Activated B cell treated with CpG ODN at 0.5 μM for 24 hours (primary cell): Measurements from ENCODE around the gene MAGEF1. TPM values are rescaled to one million over a fixed set of nuclear protein-coding genes. Genes with fewer than 3 reads are reported as not detected.
A peak's percentile ranks its signal among the peaks of the same experiment; 100 is the strongest.

Source experiments
- ATAC-seq: fragments of 200-7000 bp; cut with Tn5 transposase; one replicate; pipeline ENCODE4 v1.10.0; 2021; ENCODE audit warnings: low read depth, mild to moderate bottlenecking, moderate library complexity
- CTCF ChIA-PET: fragments of 350-600 bp; sonication (Branson Sonifier 250); formaldehyde crosslinking; loops from one replicate; lab custom pipeline; 2021; ENCODE audit warnings: antibody characterized with exemption; lab: Charles Lee
- POLR2A ChIA-PET: fragments of 350-600 bp; sonication (Branson Sonifier 250); formaldehyde crosslinking; loops from one replicate; lab custom pipeline; 2021; ENCODE audit warnings: antibody characterized with exemption; lab: Charles Lee
- DNase-seq: peaks from one replicate; pipeline ENCODE4 v3.0.0; 2022
- H3K27ac Mint-ChIP-seq: one replicate; pipeline ENCODE4 v1.8.0; 2020; ENCODE audit warnings: mixed read lengths
- H3K27me3 Mint-ChIP-seq: one replicate; pipeline ENCODE4 v1.8.0; 2021; ENCODE audit warnings: mixed read lengths
- H3K36me3 Mint-ChIP-seq: one replicate; pipeline ENCODE4 v1.8.0; 2021; ENCODE audit warnings: low read depth, mixed read lengths
- H3K4me1 Mint-ChIP-seq: one replicate; pipeline ENCODE4 v1.8.0; 2021; ENCODE audit warnings: mixed read lengths
- H3K4me3 Mint-ChIP-seq: one replicate; pipeline ENCODE4 v1.8.0; 2020; ENCODE audit warnings: mild to moderate bottlenecking, mixed read lengths
- H3K9me3 Mint-ChIP-seq: one replicate; pipeline ENCODE4 v1.8.0; 2020; ENCODE audit warnings: mixed read lengths
- CTCF ChIP-seq: fragments of 200-600 bp; IDR thresholded peaks from one replicate; pipeline ENCODE4 v1.8.0; 2022; ENCODE audit warnings: antibody characterized with exemption, mild to moderate bottlenecking
- intact Hi-C: fragments of 100-400 bp; cut with micrococcal nuclease; formaldehyde crosslinking; loops from one replicate; pipeline ENCODE4 v1.15.1; 2024
- total RNA-seq: library from RNA; stranded (reverse); gene quantifications from 2 replicates; pipeline ENCODE4 v1.2.3, GENCODE V29; 2022

Gene MAGEF1
- total RNA-seq, 1 donor from 2014 or later, result 18.5 TPM

DNA sequence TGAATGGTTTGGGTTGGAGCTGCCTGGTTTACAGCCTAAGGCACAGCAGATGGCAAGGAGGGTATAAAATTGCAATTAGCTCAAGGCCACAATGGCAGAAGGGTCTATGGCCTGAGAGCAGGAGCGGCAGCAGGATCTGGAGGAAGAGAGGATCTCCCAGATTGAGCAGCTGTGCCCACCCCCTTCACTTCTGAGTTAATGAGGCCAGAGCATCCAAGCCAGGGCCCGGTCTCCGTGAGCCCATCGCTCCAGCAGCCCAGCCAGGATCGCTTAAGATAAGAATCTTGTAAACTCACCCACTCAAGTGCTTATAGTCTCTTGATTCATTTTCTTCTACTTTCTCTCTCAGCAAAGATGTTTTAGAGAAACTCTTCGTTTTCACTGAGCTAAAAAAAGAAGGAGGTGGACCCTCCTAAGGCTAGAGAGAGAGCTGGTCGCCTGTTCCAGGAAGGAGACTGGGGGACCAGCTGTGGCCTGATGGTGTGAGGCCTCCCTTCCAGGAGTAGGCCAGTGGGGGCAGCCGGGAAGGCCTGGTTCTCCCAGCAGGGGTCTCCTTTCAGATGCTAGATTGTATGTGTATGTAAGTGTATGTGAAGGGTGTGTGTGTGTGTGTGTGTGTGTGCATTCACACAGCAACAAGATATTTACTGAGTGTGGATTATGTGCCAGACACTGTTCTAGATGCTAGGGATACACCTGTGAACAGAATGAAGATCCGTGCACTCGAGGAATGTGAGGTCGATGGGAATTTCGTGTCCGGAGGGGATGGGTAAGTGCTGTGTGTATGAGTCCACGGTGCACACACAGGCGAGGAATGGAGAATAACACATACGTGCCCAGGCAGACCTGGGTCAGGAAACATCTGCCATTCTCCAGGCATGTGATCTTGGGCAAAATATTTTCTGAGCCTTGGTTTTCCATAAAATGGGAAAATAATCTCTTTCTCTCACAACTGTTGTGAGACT, 18.6 kb downstream of the MAGEF1 start:
- H3K9me3 Mint-ChIP-seq, result no peaks in the 10 kb centered on the region
- no peaks in the 10 kb centered on the region for H3K27me3 Mint-ChIP-seq
- H3K36me3 Mint-ChIP-seq, result no peaks in the 10 kb centered on the region
- ChIA-PET CTCF (interaction anchor here (2.6 kb wide), 1 partner anchor 132 kb away, joined by 7 read pairs; the partner anchor contains the start of gene EPHB3), POLR2A (no interaction called here)
- no peak overlapping the region for H3K27ac Mint-ChIP-seq
- peaks cover 37% of the 10 kb centered on the region for H3K4me1 Mint-ChIP-seq
- intact Hi-C loops, result no loop called here
- no peak for TF ChIP-seq CTCF
- no peak for ATAC-seq
- no peak overlapping the region for H3K4me3 Mint-ChIP-seq
- DNase-seq, result no peak

DNA sequence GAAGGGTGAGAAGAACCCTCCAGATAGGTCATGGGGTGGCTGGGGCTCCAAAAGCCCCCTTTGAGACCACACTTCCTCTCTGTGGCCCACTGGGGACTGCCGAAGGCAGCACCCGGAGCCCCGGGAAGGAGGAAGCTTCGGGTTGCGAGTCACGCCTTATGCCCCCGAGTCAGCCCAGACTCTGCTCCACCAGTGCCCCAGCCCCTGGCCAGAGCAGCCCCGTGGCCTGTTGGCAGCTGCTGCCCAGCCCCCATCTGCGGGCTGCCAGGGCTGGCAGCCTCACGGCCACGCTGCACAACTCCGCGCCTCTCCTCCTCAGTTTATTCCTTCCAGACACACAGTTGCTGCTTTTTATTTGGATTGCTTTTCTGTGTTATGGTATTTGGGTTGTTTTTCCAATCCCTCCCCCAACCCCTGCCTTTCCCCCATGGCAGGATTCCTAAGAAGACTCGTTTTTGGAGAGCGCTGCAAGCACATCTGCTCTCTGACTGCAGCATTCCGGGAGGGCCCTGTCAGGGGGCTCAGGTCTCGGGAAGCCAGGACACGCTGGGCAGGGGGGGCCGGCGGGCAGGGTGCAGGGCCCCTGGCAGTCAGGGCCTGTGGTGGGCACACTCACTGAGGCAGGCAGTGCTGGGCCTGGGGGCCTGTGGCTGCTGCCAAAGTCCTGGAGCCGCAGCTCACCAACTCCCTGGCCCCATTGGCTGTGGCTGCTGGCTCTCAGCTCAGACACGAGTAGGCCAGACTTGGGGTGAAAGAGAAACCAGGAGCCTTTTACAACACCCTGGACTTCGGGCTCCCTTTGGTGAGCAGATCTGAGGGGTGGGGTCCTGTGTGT, 20.2 kb downstream of the MAGEF1 start:
- TF ChIP-seq CTCF, result no peak
- peak; percentile 51 for DNase-seq
- intact Hi-C loops, result loop anchor here (1.0 kb wide), 1 partner anchor 20 kb away; no protein-coding TSS in a partner anchor
- ATAC-seq, result peak; percentile 84
- Mint-ChIP-seq H3K9me3 (no peaks in the 10 kb centered on the region), H3K27ac (peak overlapping the region; percentile 7), H3K4me1 (peaks cover 52% of the 10 kb centered on the region), H3K4me3 (peak overlapping the region; percentile 32), H3K27me3 (no peaks in the 10 kb centered on the region), H3K36me3 (no peaks in the 10 kb centered on the region)
- ChIA-PET CTCF (interaction anchor here (2.6 kb wide), 1 partner anchor 130 kb away, joined by 7 read pairs; the partner anchor contains the start of gene EPHB3), POLR2A (interaction anchor here (1.2 to 1.5 kb wide), 2 partner anchors 13 to 19 kb away, joined by 5 to 9 read pairs; partner anchors contain the start of gene MAGEF1)

GRCh38 chr3:184690192-184690883, 21.5 kb downstream of the MAGEF1 start:
- POLR2A ChIA-PET, result interaction anchor here (1.0 to 1.5 kb wide), 4 partner anchors 12 to 129 kb away, joined by 3 to 9 read pairs (median 4); partner anchors contain the start of genes EPHB3 and MAGEF1
- Mint-ChIP-seq H3K9me3 (no peaks in the 10 kb centered on the region), H3K4me1 (peaks cover 52% of the 10 kb centered on the region), H3K36me3 (no peaks in the 10 kb centered on the region), H3K4me3 (no peak overlapping the region), H3K27me3 (no peaks in the 10 kb centered on the region), H3K27ac (peak overlapping the region; percentile 50)
- CTCF ChIA-PET, result interaction anchor here (1.0 kb wide), 1 partner anchor 129 kb away, joined by 3 read pairs; the partner anchor contains the start of gene EPHB3
- no peak for TF ChIP-seq CTCF
- intact Hi-C loops, result no loop called here
- peak; percentile 38 for ATAC-seq
- DNase-seq, result no peak

DNA sequence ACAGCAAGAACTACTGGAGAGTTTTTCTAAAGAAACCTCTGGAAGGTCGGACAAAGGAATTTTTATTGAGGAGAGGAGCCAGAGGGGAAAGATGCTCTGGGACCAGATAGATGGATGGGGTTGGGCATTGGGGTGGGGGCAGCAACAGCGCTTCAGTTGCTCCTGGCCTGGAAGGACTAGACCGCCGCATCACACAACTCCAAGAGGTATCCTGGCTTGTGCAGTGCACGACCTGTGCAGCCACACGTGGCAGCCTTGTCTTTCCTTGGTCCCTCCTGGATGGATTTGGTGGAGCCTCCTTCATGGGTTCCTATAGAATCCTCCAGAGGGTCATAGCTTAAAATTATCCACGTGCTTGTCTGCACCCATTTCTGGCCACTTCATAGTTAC, 23.0 kb downstream of the MAGEF1 start:
- Mint-ChIP-seq H3K4me1 (peaks cover 52% of the 10 kb centered on the region), H3K4me3 (no peak overlapping the region), H3K36me3 (no peaks in the 10 kb centered on the region), H3K27ac (no peak overlapping the region), H3K27me3 (no peaks in the 10 kb centered on the region), H3K9me3 (no peaks in the 10 kb centered on the region)
- ChIA-PET POLR2A (interaction anchor here (1.4 kb wide), 1 partner anchor 10 kb away, joined by 4 read pairs; no protein-coding TSS in a partner anchor), CTCF (no interaction called here)
- intact Hi-C loops, result loop anchor here (1.0 kb wide), 1 partner anchor 12 kb away; no protein-coding TSS in a partner anchor
- ATAC-seq, result no peak
- no peak for TF ChIP-seq CTCF
- no peak for DNase-seq
